Placental pericyte (primary cell): Measurements from ENCODE around the gene CISH. TPM values are rescaled to one million over a fixed set of nuclear protein-coding genes. Genes with fewer than 3 reads are reported as not detected.

Source experiments
- total RNA-seq: library from RNA; depleted of rRNA; stranded (reverse); fragments of >200 nt; gene quantifications from 2 replicates; pipeline ENCODE4 v1.2.3, GENCODE V29; 2012

CISH gene
- total RNA-seq: 0.72 and 2.0 TPM in 2 replicates

GRCh38 chr3:50611464-50612233, at the start of gene CISH:
Gene CISH, minus strand, starts transcription at chr3:50611774. Its CDS starts 124 bp downstream, at chr3:50611650.

GRCh38 chr3:50617096-50617791, 5.7 kb upstream of the CISH start, which contains the start of gene MAPKAPK3:
Gene MAPKAPK3, plus strand, starts transcription at chr3:50617151. Its CDS starts 415 bp downstream, at chr3:50617566.

DNA sequence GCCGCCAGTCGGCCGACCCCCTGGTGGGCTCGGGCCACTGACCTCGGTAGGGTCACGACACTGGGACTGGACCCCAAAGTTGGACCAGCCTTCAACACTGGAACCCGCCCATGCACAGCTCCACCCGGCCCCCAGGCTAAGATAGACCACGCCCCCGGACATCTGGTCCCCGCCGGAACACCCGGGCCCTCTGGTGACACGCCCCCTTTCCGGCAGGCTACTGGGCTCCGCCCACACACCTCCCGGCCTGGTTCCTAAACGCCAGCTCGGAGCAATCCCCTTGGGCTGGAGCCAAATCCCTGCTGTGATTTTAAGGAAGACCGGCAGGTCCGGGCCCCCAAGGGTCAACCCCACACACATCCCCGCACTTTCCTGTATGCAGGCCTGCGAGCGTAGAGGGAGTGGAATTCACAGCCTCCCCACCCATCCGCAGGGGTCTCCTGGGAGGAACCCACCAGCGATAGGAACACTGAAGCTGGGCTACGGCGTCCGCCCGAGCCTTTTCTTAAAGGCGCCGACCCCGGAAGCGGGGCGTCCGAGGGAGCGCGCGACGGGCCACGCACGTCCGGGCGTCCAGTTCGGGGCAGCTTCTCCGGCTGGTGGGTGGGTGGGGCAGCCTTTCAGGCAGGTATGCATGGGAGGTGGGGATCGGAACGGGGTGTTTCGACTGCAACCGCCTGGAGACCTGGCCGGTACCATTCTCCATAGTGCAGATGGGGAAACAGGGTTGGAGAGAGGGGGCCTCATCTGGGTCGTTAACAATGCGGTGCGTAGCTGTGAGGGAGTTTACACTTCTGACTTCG, 42.4 kb downstream of the CISH start, which contains the start of gene HEMK1:
Gene HEMK1 (plus strand): TSS at position 576 of the 803 bp plus-strand sequence. CDS start 1,583 bp downstream, outside the sequence.

DNA sequence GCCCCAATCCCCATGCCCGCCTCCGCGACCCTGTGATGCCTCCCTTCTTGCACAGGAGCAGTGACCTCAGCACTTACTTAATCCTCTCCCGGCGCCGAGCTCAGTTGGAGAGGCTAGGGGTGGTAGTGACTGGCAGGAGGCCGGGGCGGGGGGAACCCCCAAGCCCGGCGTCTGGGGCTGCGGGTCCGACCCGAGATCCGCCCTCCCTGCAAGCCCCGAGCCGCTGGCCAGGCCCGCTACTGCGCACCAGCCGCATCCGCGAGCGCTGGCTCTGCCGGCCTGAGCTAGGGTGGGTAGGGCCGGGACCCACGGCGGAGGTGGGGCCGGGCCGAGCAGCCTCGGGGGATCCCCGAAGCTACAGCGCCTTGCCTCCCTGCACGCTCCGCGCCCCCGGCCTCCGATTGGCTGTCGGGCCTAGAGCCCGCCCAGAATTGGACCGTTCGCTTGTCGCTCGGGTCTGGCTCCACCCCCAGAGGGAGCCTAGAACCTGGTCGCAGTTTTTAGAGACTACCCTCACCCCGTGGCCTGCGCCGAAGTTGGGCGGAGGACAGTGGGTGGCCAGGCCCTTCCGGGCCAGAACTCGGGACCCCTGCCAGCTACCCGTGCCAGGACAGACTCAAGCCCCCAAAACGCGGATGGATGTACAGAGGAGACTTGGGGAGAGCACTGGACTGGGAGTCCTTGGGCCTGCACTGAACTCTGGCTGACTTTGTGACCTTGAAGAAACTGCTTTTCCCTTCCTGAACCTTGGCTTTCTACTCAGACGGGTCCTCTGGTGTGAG, 44.0 kb downstream of the CISH start, which contains the start of gene C3orf18:
Gene C3orf18 (minus strand): TSS at position 362 of the 782 bp plus-strand sequence. CDS start 2,048 bp downstream, outside the sequence.

Other genes with a start within 250 kb of the CISH start
- gene CACNA2D2, start 108.1 kb downstream of the CISH start, total RNA-seq: not detected in 2 replicates
- 4.2 and 6.3 TPM in 2 replicates for gene C3orf18, start 44.0 kb downstream of the CISH start, total RNA-seq
- 8.1 and 15.7 TPM in 2 replicates for gene HEMK1, start 42.3 kb downstream of the CISH start, total RNA-seq
- gene MAPKAPK3, start 5.4 kb upstream of the CISH start, total RNA-seq: 47.7 and 50.7 TPM in 2 replicates
- under 0.01 and 0.22 TPM in 2 replicates for gene DOCK3, start 63.2 kb upstream of the CISH start, total RNA-seq